Kidney tubule cell (primary cell): ENCODE measurements around the gene LRP1.
A peak's percentile ranks its signal among the peaks of the same experiment; 100 is the strongest.

Source experiments
- DNase-seq: peaks from one replicate; pipeline ENCODE4 v3.0.0-alpha.2; 2018; ENCODE audit warnings: low spot score

LRP1 gene

DNA sequence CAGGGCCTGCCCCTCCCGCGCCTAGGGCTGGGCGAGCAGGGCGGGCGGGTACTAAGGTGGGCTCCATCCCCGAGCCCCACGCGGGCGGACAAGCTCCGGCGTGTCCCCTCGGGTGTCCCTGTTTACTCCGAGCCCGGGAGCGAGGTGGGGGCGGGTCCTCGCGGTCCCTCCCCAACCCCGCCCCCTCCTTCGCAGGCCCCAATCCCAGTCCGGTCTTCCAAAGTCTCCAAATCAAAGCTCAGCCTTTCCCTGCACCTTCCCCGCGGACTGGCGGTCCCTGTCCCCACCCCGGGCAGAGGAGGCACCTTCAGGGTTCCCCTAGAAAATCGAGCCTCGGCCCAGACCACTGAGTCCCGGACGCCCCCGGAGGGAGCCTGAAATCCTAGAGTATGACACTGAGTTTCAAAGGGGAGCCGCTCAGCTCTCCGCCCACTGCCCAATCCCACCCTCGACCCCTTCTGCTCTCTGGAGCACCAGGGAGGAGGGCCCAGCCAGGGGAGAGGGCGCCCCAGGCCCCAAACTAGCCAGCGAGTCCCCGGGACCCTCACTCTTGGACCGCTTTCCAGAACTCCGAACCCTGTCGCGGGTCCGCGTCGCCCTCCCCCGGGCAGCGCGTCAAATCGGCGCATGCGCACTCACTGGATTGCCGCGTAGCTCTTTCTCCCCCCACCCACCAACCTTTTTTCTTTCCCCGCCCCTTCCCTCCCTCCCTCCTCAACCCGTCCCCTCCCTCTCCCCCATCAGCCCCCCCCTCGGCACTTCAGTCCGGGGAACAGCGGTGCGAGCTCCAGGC lies at the start of gene LRP1:
Gene LRP1 (plus strand): TSS at position 758 of the 793 bp plus-strand sequence. CDS start 482 bp downstream, outside the sequence.
- DNase-seq, result peak; percentile 75

DNA sequence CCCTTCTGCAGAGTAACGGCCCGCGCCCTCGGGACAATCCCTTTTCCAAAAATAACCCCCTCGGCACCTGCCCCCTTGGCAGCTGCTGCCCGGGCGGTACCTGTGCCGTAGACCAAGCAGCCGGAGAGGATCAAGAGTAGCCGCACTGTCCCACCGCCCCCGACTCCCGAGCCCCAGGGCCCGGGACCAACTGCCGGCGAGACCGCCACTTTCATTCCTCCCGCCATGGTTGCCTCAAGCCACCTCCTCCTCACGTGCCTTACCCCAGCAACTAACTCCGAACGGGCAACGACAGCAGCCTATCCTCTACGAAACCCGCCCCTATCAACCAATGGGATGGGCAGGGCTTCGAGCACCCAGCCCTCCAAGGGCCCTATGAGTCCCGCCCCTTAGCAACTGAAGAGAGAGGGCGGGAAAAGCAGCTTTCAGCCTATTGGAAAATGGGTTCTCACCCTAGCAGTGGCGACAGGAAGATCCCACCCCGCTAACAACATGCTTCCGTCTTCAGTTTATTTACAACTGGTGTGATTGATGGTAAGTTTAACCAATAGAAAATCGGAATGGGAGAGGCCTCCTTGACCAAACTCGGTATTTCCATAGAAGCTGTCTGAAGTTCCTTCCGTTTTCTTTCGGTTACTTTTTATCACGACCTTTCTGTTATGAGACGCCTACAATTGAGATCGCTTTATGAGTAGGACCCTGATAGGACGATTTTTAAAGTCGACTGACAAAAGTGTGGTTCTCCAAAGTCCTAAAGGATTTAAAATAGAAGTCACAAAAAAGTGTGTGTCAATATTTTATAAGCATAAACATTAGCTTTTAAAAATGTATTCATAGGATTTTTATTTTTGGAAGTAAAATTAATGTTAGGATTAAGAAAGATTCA lies 49.5 kb upstream of the LRP1 start, which contains the start of gene NEMP1:
Gene NEMP1 (minus strand): TSS at position 273 of the 886 bp plus-strand sequence. CDS start 46 bp downstream, at position 227.
- DNase-seq, result peak; percentile 100

DNA sequence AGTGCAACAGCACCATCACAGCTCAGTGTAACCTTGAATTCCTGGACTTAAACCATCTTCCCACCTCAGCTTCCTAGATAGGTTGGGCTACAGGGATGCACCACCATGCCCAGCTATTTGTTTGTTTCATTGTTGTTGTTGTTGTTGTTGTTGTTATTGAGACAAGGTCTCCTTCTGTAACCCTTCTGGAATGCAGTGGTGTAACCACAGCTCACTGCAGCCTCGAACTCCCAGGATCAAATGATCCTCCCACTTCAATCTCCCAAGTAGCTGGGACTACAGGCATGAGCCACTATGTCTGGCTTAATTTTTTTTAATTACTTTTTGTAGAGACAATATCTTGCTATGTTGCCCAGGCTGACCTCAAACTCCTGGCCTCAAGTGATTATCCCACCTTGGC lies 48.5 kb upstream of the LRP1 start:
- DNase-seq, result no peak

DNA sequence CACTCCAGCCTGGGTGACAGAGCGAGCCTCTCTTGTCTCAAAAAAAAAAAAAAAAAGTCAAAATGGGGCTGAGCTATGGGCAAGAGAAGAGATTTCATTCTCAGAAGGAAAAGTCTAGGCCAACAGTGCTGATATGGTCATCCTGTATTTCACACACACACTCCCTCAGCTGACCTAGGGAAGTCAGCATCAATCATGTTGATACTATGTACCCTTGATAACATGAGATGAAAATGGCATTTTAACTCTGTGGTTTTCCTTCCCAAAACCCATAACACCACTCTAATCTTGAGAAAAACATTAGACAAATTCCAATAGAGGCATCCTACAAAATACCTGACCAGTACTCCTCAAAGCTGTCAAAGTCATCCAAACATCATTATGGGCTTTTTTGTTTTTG lies 47.4 kb upstream of the LRP1 start:
- DNase-seq, result no peak

DNA sequence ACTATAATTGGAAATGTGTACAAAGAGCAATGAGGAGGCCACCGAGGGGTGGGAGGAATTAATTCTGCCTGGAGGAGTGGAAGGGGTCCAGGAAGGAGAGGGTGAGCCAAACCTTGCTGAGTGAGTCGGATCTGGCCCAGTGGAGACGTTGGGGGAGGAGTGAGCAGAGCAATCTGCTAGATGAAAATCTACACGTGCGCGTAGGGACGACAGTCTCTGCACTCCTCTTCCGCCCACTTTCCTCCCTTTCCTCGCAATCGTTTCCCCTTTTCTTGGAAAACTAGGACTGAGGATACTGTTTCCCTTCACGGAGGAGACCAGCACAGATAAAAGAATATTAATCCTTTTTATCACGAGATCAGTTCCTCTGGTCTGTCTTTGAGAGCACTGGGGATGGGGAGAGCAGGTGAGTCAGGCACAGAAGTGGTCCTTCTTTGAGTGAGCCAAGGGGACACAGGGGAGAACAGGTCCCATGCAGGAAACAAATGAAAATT lies 42.2 kb upstream of the LRP1 start:
- peak; percentile 38 for DNase-seq

DNA sequence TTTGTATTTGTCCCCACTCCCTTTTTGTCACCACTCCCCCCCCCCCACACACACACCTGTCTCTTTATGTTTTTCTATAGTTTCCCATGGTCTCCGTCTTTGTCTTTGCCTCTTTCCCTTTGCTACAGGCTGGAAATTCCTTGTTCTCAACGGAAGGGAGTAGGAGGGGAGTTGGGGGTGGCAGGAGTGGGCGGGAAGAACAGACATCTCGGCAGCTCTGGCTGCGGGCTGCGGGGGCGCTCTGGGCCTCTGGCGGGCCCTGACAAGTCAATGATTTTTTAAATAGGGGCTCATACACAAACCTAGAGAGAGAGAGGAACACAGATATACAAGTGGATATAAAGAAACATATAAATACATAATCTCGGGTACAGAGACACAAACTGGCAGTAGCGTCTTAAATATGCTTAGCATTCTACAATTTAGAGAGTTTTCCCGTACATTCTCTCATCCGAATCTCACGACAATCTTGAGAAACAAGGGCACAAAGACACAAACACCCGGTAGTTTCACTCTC lies 41.7 kb upstream of the LRP1 start:
- peak; percentile 80 for DNase-seq

DNA sequence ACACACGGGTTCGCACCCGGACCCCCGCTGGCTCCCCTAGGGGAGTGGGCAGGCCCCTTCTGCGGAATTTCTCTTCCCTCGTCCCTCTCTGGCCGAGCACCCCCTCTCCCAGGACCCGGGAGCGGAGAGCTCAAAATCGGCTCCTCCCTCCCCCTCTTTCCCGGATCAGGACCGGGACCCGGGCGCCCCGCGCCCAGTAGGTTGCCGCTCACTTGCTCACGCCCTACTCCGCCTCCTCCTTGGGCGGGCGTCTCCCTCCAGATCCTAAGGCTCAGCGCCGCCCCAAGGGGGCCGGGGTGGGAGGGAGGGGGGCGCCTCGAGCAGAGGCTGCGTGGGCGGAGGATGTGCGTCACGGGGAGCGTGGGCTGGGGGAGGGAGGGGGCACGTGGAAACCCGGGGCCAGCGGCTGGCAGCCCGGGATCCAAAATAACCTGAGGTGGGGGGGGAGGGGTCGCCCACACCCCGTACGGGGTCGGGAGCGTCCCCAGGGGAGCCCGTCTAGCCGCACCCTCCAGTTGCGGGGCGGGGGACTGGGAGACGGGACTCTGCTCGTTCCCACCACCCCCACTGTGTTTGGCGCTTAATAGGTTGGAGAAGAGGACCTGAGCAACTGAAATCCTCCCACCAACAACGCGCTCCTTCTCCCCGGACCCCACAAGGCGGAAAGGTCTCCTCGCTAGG lies 41.1 kb upstream of the LRP1 start:
- DNase-seq, result peak; percentile 92

DNA sequence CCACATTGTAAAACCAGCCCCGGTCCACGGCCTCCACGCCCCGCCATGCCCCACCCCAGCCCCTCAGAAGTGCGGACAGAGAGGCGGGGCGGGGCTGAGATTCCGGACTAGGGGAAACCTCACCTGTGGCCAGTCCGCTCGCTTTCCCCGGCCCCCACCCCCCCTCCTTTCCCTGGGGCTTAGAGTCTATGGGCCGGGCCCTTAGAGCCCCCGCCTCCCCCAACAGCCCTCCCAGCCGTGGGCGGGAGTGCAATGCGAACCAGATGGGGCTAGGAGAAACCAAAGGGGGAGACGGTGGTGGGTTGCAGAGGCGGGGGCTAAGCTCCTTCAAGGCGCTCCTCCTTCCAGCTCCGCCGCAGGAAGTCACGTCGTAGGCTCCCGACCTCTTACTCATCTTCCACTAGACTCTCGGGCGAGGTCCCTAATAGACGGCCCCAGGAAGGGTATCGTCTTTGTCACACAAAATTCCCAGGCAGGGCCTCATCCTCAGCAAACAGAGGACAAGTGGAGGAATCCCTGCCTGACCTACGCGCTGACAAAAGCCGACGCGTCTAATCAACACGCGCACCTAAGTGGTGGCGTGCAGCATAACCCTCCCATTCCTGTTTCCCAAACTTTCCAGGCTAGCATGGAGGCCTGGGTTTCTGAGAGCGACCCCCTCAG lies 40.5 kb upstream of the LRP1 start:
- peak; percentile 98 for DNase-seq

DNA sequence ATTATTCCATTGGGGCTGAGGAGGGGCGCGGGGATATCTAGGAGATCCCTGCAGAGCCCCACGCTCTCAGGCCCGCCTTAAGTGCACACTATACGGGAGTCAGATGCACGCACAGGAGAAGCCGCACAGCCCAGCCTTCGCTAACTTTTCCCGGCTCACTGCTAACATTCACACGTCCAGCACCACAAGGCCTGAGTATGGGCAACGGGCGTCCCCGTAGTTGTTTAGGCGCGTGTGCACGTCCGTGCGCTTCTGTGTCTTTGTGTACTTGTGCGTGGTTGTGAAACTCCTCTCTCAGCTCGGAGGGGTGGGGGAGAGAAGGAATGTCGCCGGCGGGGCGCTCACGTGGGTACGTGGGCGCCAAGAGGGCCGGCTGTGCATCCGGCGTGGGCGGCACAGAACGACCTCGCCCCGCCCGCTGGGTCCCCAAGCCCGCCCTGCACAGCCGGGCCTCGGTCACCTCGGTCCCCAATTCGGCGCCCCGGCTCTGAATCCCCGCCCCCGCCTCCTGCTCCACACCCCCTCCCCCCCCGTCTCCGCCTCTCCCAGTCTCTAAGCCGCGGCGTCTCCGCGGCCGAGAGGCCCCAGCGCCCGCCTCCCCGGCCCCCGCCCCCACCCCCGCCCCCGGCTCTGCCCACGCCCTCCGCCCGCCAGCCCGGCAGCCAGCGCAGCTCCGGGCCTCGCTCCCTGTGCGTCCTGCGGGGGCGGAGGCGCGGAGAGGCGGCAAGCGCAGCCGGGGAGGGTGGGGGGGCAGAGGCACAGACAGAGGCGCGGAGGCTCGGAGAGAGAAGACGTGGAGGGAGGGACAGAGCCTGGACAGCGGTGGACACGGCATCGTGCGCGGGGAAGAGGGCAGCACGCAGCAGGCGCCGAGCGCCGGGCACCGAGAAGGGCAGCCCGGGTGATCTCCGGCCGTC lies 39.7 kb upstream of the LRP1 start, which contains the start of gene NAB2:
Gene NAB2 (plus strand): TSS at position 761 of the 917 bp plus-strand sequence. CDS start 158 bp downstream, outside the sequence.
- peak; percentile 96 for DNase-seq

DNA sequence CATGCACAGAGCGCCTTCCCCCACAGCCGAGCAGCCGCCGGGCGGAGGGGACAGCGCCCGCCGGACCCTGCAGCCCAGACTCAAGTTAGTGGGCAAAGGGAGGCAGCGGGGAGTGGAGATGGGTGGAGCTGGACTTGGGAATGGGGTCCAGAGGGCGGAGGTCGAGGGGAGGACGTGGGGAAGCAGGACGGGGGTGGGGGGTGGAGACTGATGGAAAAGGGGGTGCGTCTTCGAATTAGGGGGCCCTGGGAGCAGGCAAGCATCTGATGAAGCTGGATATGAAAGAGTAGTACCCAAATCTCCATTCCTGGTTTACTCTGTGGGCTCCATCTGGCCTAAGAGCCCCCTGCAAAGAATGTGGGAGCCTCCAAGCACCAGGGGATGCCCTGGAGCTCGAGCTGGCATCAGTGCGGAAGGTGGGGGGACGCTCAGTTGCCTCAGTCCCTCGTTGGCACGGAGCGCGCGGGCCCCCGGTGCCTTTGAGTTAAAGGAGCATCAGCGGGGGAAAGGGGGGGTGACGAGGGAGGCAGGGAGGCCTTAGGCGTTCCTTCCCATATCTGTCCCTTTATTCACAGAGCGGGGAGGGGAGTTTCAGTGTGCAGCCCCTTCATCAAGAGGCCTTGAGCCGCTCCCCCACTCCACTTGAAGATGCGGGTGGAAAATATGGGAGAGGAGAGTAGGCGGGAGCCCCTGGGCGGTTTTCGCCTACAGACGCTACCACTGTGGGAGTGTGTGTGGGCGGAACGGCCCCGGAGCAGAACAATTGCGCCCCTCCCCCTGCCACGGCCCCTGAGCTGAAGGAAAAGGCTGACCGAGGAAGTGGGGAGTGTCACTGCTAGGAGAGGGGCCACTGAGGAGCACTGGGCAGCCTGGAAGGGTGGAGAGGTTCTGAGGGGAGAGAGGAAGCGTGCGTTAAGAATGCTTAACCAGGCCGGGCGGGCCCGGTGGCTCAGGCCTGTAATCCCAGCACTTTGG lies 38.7 kb upstream of the LRP1 start:
- DNase-seq, result peak; percentile 75

DNA sequence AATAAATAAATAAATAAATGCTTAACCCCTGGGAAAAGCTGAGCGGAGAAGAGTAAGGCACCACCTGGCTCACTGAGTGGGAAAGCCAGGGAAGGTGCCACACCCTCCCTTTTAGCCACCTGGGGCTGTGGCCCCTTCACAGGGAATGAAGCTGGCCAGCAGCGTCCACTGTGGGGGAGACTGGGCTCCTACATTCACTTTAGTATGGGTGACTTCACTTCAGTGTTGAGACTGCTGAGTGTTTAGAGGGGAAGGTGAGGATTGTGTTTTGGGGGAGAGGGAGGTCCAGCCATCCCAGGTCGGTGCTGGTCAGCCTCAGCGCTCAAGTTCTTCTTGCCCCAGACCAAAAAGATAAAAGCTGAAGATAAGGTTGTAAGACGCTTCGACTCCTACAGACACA lies 37.8 kb upstream of the LRP1 start:
- DNase-seq, result no peak

DNA sequence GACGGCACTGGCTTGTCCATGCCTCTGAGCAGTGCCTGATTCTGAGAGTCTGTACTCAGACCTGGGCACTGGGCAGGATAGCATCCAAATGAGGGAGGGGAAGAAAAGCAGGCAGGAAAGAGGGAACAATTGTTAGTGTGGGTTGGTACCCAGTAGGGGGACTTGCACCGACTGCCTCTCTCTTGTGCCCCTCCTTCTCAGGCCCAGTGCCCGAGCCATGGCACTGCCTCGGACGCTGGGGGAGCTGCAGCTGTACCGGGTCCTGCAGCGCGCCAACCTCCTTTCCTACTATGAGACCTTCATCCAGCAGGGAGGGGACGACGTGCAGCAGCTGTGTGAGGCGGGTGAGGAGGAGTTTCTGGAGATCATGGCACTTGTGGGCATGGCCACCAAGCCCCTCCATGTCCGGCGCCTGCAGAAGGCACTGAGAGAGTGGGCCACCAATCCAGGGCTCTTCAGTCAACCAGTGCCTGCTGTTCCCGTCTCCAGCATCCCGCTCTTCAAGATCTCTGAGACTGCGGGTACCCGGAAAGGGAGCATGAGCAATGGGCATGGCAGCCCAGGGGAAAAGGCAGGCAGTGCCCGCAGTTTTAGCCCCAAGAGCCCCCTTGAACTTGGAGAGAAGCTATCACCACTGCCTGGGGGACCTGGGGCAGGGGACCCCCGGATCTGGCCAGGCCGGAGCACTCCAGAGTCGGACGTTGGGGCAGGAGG lies 37.2 kb upstream of the LRP1 start:
- no peak for DNase-seq

DNA sequence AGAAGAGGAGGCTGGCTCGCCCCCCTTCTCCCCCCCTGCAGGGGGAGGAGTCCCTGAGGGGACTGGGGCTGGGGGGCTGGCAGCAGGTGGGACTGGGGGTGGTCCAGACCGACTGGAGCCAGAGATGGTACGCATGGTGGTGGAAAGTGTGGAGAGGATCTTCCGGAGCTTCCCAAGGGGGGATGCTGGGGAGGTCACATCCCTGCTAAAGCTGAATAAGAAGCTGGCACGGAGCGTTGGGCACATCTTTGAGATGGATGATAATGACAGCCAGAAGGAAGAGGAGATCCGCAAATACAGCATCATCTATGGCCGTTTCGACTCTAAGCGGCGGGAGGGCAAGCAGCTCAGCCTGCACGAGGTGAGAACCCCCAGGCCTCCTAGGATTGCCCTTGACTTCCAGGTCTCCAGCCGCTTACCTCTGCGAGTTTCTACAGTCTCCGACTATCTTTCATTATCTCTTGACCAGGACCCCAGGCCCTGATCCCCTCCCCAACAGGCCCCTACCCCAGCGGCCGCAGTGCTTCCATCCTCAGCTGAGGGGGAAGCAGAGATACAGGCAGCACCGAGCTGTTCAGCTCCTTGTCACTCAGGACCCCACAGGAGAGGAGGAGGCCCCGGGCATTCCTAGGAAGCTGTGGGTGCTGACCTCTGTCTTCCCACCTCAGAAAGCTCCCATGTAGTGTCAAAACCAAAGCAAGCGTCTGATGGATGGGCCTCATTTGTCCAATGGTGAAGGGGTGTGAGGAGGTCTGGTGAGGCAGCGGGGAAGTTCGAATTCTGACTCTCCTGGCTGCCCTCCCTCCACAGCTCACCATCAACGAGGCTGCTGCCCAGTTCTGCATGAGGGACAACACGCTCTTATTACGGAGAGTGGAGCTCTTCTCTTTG lies 36.4 kb upstream of the LRP1 start:
- no peak for DNase-seq

DNA sequence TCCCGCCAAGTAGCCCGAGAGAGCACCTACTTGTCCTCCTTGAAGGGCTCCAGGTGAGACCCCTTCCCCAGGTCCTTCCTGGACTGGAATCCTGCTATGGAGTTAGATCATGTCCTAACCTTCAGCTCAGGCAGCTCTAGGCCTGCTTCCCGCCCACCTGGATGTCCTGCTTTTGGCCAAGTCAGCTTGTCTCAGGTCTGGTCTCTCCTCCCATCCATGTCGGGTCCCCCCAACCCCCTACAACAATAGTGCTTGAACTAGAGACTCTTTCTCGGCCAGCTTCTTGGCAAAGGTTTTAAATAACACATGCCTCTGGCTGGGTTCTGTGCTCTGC lies 35.8 kb upstream of the LRP1 start:
- no peak for DNase-seq

DNA sequence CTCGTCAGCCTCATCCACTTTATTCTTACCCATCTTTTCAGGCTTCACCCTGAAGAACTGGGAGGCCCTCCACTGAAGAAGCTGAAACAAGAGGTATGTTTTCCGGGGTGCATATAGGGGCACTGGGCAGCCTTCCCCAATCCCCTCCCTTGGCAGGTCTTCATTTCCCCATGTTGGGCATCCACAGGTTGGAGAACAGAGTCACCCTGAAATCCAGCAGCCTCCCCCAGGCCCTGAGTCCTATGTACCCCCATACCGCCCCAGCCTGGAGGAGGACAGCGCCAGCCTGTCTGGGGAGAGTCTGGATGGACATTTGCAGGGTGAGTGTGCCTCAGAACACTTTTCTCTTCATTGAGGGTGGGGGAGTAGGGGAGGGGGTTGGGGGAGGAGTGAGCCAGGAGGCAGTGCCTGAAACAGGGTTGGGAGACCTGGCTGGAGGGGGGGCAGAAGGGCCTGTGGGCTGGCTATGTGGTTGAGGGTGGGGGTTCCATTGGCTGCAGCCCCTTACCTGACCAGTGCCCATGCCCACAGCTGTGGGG lies 35.3 kb upstream of the LRP1 start:
- DNase-seq, result no peak

DNA sequence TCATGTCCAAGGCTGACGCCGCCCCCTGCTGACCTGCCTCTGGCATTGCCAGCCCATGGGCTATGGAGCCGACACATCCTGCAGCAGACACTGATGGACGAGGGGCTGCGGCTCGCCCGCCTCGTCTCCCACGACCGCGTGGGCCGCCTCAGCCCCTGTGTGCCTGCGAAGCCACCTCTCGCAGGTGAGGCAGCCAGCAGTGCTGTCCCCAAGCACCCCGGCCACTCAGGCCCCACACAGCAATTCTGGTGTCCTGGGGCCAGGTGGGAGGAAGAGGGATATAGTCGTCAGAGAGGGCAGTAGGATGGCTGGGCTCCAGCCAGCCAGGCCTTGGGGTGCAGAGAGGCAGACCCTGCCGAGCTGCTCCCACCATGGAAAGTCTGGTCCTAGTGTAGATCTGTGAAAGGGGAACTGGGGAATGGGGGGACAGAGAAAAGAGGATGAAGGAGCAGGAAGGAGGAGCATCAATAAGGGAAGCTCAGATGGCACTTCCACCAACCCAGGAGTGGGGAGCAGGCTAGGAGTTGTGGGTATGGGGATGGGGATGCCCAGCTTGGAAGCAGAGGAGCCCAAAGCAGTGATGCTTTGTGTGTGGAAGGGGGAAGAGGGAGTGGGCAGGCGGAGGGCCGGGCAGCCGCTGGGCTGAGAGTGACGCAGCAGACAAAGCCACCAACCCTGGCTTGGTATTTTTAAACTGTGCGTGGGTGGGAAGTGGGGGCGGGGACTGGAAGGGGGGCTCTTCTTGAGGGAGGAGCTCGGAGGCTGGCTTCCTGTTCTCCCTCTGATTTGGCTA lies 34.7 kb upstream of the LRP1 start:
- peak; percentile 50 for DNase-seq
